Ovary (tissue), 9 donors: Measurements from ENCODE around the gene SDK1. TPM values are rescaled to one million over a fixed set of nuclear protein-coding genes. Genes with fewer than 3 reads are reported as not detected.
A peak's percentile ranks its signal among the peaks of the same experiment; 100 is the strongest.

Experiments
- DNase-seq, 5 donors: peaks; one replicate each; pipeline ENCODE4 v3.0.0-alpha.2; 2019 to 2020
- H3K27ac ChIP-seq, 2 donors: fragments of 200-600 bp; one replicate each; pipeline versions ENCODE4 v1.5.1 to v1.8.0; 2019 to 2022
- H3K27me3 ChIP-seq: fragments of 200-600 bp; one replicate; pipeline ENCODE4 v1.8.0; 2022
- H3K36me3 ChIP-seq: fragments of 200-600 bp; sonication (generic); one replicate; pipeline ENCODE4 v1.5.1; 2019
- H3K4me1 ChIP-seq: one replicate; pipeline ENCODE4 v1.8.1; 2013; ENCODE audit warnings: mild to moderate bottlenecking, moderate library complexity; ENCODE audit not compliant: insufficient read depth
- H3K4me3 ChIP-seq: fragments of 200-600 bp; sonication (generic); one replicate; pipeline ENCODE4 v1.5.1; 2017
- H3K9me3 ChIP-seq, 2 donors: fragments of 200-600 bp in 1 of 2; sonication (generic) in 1 of 2; one replicate each; pipeline versions ENCODE4 v1.5.1 to v1.8.1; 2013 to 2019; ENCODE audit warnings: mild to moderate bottlenecking in 1 of 2, moderate library complexity in 1 of 2
- CTCF ChIP-seq, 3 donors: fragments of 450-650 bp in 2 of 3; fragments of 200-600 bp in 1 of 3; IDR thresholded peaks; one replicate each; pipeline versions ENCODE4 v1.5.1 to v1.8.0; 2016 to 2022; ENCODE audit warnings: antibody characterized with exemption in 3 of 3, mild to moderate bottlenecking in 1 of 3
- EP300 ChIP-seq: sonication (generic); formaldehyde crosslinking; IDR thresholded peaks from one replicate; pipeline ENCODE4 v1.6.1; 2017; ENCODE audit warnings: antibody characterized with exemption
- POLR2A ChIP-seq: fragments of 450-650 bp; IDR thresholded peaks from one replicate; pipeline ENCODE4 v1.6.1; 2017; ENCODE audit warnings: antibody characterized with exemption, mild to moderate bottlenecking, moderate library complexity
- whole genome bisulfite sequencing, 3 donors: extraction: QIAGEN DNeasy Blood & Tissue Kit in 1 of 3; methylation state at CpG; one replicate each; pipeline versions ENCODE4 v1.1.5 to v1.1.7; 2013 to 2017; 5-methylcytosine and 5-hydroxymethylcytosine counted together
- intact Hi-C, 4 donors: fragments of 100-400 bp; cut with DNase I; formaldehyde crosslinking; loops; one replicate each; pipeline versions ENCODE4 v1.11.0 to v1.15.1; 2022 to 2023
- polyA plus RNA-seq, 2 donors: library from polyadenylated mRNA; stranded (reverse); fragments of 200-250 nt in 1 of 2; fragments of 350-450 nt in 1 of 2; fragmentation: Illumina TruSeq in 1 of 2; extraction: RNeasy Lipid Tissue Mini Kit (QIAGEN cat#74804) in 1 of 2; gene quantifications; one replicate each; pipeline ENCODE4 v1.2.3, GENCODE V29; 2013 to 2014
- total RNA-seq, 7 donors: library from RNA; depleted of rRNA in 2 of 7; stranded (reverse); fragments of >200 nt in 2 of 7; fragmentation: NEBNext Ultra II Directional in 3 of 7; extraction: Animal tissue kit (Norgen Biotek cat#: 25700) in 3 of 7; gene quantifications; one replicate each; pipeline versions ENCODE4 v1.1.0 to v1.2.4, GENCODE V29; 2016 to 2023
- donor health status: DM: no; HTN: no; CAD: no; lungs with moderate emphysema.
- donor health status: DM: no; HTN: no; CAD: no.
- donor health status: Bipolar disorder and iron deficiency.
- donor health status: DM: yes; HTN: yes; CAD: no.
- donor health status: DM: no; HTN: no; CAD: no.
- donor health status: DM: yes; HTN: yes; CAD: no.

Gene SDK1
- total and polyA plus RNA-seq, 9 donors, result 1.2 to 13.3 (median 4.4) TPM

- intact Hi-C loops, result no loop called here
- 0 to 65% (median 37%) methylated on average over 1 of the region's 1 CpG for WGBS, 3 donors
- H3K27ac ChIP-seq, result no peak overlapping the region
These were observed 560.3 kb downstream of the SDK1 start for GRCh38 chr7:3861386-3861785.

GRCh38 chr7:3861941-3862340 is 560.9 kb downstream of the SDK1 start:
- TF ChIP-seq EP300 (no peak), POLR2A (no peak), CTCF (IDR thresholded peaks at IDR 0.05) (no peak)
- H3K27me3 ChIP-seq, result no peaks in the 10 kb centered on the region
- peak in 3 of 5 donors; percentile 26 to 54 (median 40) for DNase-seq
- WGBS, 3 donors, result 0 to 4% (median 2%) methylated on average over 5 of the region's 5 CpGs
- intact Hi-C loops, result no loop called here
- H3K4me3 ChIP-seq, result no peak overlapping the region
- H3K9me3 ChIP-seq, result no peaks in the 10 kb centered on the region
- no peak overlapping the region for H3K27ac ChIP-seq
- peaks cover 2% of the 10 kb centered on the region for H3K4me1 ChIP-seq
- H3K36me3 ChIP-seq, result no peaks in the 10 kb centered on the region

More at GRCh38 chr7:3861386-3861785, 560.3 kb downstream of the SDK1 start:
- no peak overlapping the region for H3K4me3 ChIP-seq
- H3K27me3 ChIP-seq, result no peaks in the 10 kb centered on the region
- H3K9me3 ChIP-seq, result no peaks in the 10 kb centered on the region
- TF ChIP-seq EP300 (no peak), POLR2A (no peak), CTCF (IDR thresholded peaks at IDR 0.05) (no peak)
- H3K4me1 ChIP-seq, result peaks cover 2% of the 10 kb centered on the region
- H3K36me3 ChIP-seq, result no peaks in the 10 kb centered on the region
- DNase-seq, result no peak

GRCh38 chr7:3862774-3863173 is 561.7 kb downstream of the SDK1 start:
- DNase-seq, result no peak

GRCh38 chr7:3866277-3866676 is 565.2 kb downstream of the SDK1 start:
- H3K9me3 ChIP-seq, result no peaks in the 10 kb centered on the region
- H3K27me3 ChIP-seq, result no peaks in the 10 kb centered on the region
- no peak for DNase-seq
- no peak overlapping the region for H3K4me3 ChIP-seq
- WGBS, 3 donors, result 76 to 89% (median 85%) methylated on average over 5 of the region's 5 CpGs
- H3K27ac ChIP-seq, result no peak overlapping the region
- intact Hi-C loops, result no loop called here
- H3K4me1 ChIP-seq, result peaks cover 2% of the 10 kb centered on the region
- H3K36me3 ChIP-seq, result no peaks in the 10 kb centered on the region
- TF ChIP-seq CTCF (IDR thresholded peaks at IDR 0.05) (no peak), POLR2A (no peak), EP300 (no peak)

More at GRCh38 chr7:3862774-3863173, 561.7 kb downstream of the SDK1 start:
- H3K4me3 ChIP-seq, result no peak overlapping the region
- no peaks in the 10 kb centered on the region for H3K27me3 ChIP-seq
- H3K9me3 ChIP-seq, result no peaks in the 10 kb centered on the region
- no peaks in the 10 kb centered on the region for H3K36me3 ChIP-seq
- H3K4me1 ChIP-seq, result peaks cover 2% of the 10 kb centered on the region
- TF ChIP-seq POLR2A (no peak), CTCF (IDR thresholded peaks at IDR 0.05) (no peak), EP300 (no peak)
- WGBS, 3 donors, result 92 to 98% (median 98%) methylated on average over 4 of the region's 4 CpGs
- intact Hi-C loops, result no loop called here
- no peak overlapping the region for H3K27ac ChIP-seq
